BLaER1 (cell line): ENCODE results near the gene GPRC5D.

Experiments used
- H3K27ac ChIP-seq: shearing (Covaris generic); formaldehyde crosslinking; 2 replicates; pipeline ENCODE4 v1.8.1; 2022
- H3K27me3 ChIP-seq: shearing (Covaris generic); formaldehyde crosslinking; 2 replicates; pipeline ENCODE4 v1.8.1; 2022
- H3K36me3 ChIP-seq: shearing (Covaris generic); formaldehyde crosslinking; 2 replicates; pipeline ENCODE4 v1.8.1; 2022
- H3K4me1 ChIP-seq: shearing (Covaris generic); formaldehyde crosslinking; 2 replicates; pipeline ENCODE4 v1.8.1; 2022
- H3K4me2 ChIP-seq: shearing (Covaris generic); formaldehyde crosslinking; 2 replicates; pipeline ENCODE4 v1.8.1; 2022
- H3K4me3 ChIP-seq: shearing (Covaris generic); formaldehyde crosslinking; 2 replicates; pipeline ENCODE4 v1.8.1; 2022
- H3K9ac ChIP-seq: shearing (Covaris generic); formaldehyde crosslinking; 2 replicates; pipeline ENCODE4 v1.8.1; 2022
- H3K9me3 ChIP-seq: shearing (Covaris generic); formaldehyde crosslinking; 2 replicates; pipeline ENCODE4 v1.8.1; 2022
- H4K20me1 ChIP-seq: shearing (Covaris generic); formaldehyde crosslinking; 2 replicates; pipeline ENCODE4 v1.8.1; 2022
- Cebpa-rat ChIP-seq: shearing (Covaris generic); IDR thresholded peaks from 2 replicates; pipeline ENCODE4 v1.8.1; 2022

GPRC5D gene

GRCh38 chr12:12983420-12984035 is 31.6 kb upstream of the GPRC5D start:
- no peaks in the 10 kb centered on the region for H4K20me1 ChIP-seq
- H3K4me2 ChIP-seq: no peak overlapping the region
- peaks cover 24% of the 10 kb centered on the region for H3K36me3 ChIP-seq
- no peak for TF ChIP-seq Cebpa-rat
- H3K9me3 ChIP-seq: no peaks in the 10 kb centered on the region
- H3K9ac ChIP-seq: no peak overlapping the region
- H3K27ac ChIP-seq: no peak overlapping the region
- H3K4me1 ChIP-seq: no peaks in the 10 kb centered on the region
- H3K4me3 ChIP-seq: no peak overlapping the region
- no peaks in the 10 kb centered on the region for H3K27me3 ChIP-seq

GRCh38 chr12:12982331-12982730 is 30.4 kb upstream of the GPRC5D start:
- H3K4me1 ChIP-seq: no peaks in the 10 kb centered on the region

GRCh38 chr12:12979731-12980259 is 27.8 kb upstream of the GPRC5D start:
- H3K36me3 ChIP-seq: peaks cover 14% of the 10 kb centered on the region
- TF ChIP-seq Cebpa-rat: no peak
- H4K20me1 ChIP-seq: no peaks in the 10 kb centered on the region
- H3K27ac ChIP-seq: no peak overlapping the region
- no peak overlapping the region for H3K9ac ChIP-seq
- H3K4me3 ChIP-seq: no peak overlapping the region
- no peaks in the 10 kb centered on the region for H3K4me1 ChIP-seq
- no peaks in the 10 kb centered on the region for H3K27me3 ChIP-seq
- H3K4me2 ChIP-seq: no peak overlapping the region
- H3K9me3 ChIP-seq: no peaks in the 10 kb centered on the region

More at GRCh38 chr12:12982331-12982730, 30.4 kb upstream of the GPRC5D start:
- Histone ChIP-seq H3K9ac (no peak overlapping the region), H3K4me3 (no peak overlapping the region), H3K36me3 (peaks cover 23% of the 10 kb centered on the region), H3K27ac (no peak overlapping the region), H4K20me1 (no peaks in the 10 kb centered on the region), H3K4me2 (no peak overlapping the region), H3K27me3 (no peaks in the 10 kb centered on the region), H3K9me3 (no peaks in the 10 kb centered on the region)
- TF ChIP-seq Cebpa-rat: no peak

DNA sequence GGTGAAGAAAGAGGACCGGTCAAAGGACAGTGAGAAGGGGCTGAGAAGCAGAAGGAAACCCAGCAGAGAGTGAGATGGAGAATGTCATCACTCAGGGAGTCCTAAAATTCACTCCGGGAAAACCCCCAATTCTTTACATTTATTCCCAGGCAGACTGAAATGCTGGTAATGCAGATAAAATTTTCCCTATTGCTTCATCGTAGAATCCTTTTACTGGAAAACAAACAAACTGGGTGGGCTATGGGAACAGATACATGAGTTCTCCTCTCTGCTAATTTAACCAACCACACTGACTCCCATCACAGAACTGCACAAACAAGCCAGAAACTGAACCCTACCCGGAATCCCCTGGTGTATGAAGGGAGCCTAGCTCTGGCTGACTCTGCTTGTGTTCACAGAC is 27.2 kb upstream of the GPRC5D start:
- Histone ChIP-seq H4K20me1 (no peaks in the 10 kb centered on the region), H3K9me3 (peaks cover 1% of the 10 kb centered on the region; the same call in 1 of the 2 replicates), H3K27me3 (no peaks in the 10 kb centered on the region), H3K4me1 (no peaks in the 10 kb centered on the region), H3K4me2 (no peak overlapping the region), H3K27ac (no peak overlapping the region), H3K36me3 (peaks cover 20% of the 10 kb centered on the region), H3K4me3 (no peak overlapping the region), H3K9ac (no peak overlapping the region)
- TF ChIP-seq Cebpa-rat: no peak

- no peaks in the 10 kb centered on the region for H3K4me1 ChIP-seq
- TF ChIP-seq Cebpa-rat: no peak
- no peak overlapping the region for H3K4me3 ChIP-seq
- H4K20me1 ChIP-seq: no peaks in the 10 kb centered on the region
- H3K36me3 ChIP-seq: peaks cover 34% of the 10 kb centered on the region
- H3K9ac ChIP-seq: no peak overlapping the region
- no peak overlapping the region for H3K4me2 ChIP-seq
- H3K9me3 ChIP-seq: peaks cover 19% of the 10 kb centered on the region
- no peaks in the 10 kb centered on the region for H3K27me3 ChIP-seq
- no peak overlapping the region for H3K27ac ChIP-seq
Measured at GRCh38 chr12:12977231-12977630, 25.3 kb upstream of the GPRC5D start.

GRCh38 chr12:12976366-12976765 is 24.4 kb upstream of the GPRC5D start:
- no peaks in the 10 kb centered on the region for H4K20me1 ChIP-seq
- no peak overlapping the region for H3K9ac ChIP-seq
- no peak for TF ChIP-seq Cebpa-rat
- peaks cover 36% of the 10 kb centered on the region for H3K36me3 ChIP-seq
- H3K9me3 ChIP-seq: peaks cover 19% of the 10 kb centered on the region
- H3K27ac ChIP-seq: no peak overlapping the region
- no peaks in the 10 kb centered on the region for H3K4me1 ChIP-seq
- no peak overlapping the region for H3K4me2 ChIP-seq
- no peaks in the 10 kb centered on the region for H3K27me3 ChIP-seq
- no peak overlapping the region for H3K4me3 ChIP-seq

DNA sequence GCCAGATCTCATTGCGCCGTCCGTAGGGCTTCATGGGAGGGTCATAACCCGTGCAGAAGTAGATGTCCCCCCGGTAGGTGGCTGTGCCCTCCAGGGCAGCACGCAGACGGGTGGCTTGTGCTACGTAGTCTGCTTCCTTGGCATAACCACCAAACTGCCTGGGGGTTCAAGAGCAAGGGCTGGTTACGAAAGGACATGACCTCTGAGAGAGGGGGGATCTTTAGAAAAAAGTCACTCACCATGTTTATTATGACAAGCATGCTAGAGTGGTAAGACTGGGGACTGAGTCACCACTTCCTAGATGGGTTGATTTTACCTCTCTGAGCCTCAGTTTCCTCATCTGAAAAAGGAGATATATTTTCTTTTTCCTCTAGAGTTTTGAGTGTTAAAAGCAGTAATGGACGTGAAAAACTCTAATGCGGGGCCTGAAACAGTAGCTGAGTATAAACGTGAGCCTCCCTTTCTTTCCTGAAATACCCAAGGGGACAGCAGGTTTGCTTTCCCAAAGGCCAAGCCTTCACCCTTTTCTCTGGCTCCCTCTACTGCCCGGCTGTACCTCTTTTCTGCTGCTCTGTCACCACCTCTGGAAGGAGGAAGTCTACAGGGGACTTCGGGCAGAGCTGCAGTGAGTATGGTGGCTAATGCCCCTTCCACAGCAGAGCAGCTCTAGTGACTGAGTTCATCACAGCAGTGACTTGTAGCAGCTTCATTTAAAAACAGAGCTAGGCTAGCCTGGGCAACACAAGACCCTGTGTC is 23.5 kb upstream of the GPRC5D start:
- Histone ChIP-seq H3K4me1 (no peaks in the 10 kb centered on the region), H3K36me3 (peaks cover 32% of the 10 kb centered on the region), H4K20me1 (no peaks in the 10 kb centered on the region), H3K9ac (no peak overlapping the region), H3K9me3 (peaks cover 19% of the 10 kb centered on the region), H3K4me3 (no peak overlapping the region), H3K27ac (no peak overlapping the region), H3K4me2 (no peak overlapping the region), H3K27me3 (no peaks in the 10 kb centered on the region)
- TF ChIP-seq Cebpa-rat: no peak

GRCh38 chr12:12974211-12974610 is 22.2 kb upstream of the GPRC5D start:
- Histone ChIP-seq H3K27me3 (no peaks in the 10 kb centered on the region), H3K9me3 (peaks cover 19% of the 10 kb centered on the region), H4K20me1 (no peaks in the 10 kb centered on the region), H3K9ac (no peak overlapping the region), H3K36me3 (peaks cover 28% of the 10 kb centered on the region), H3K4me1 (no peaks in the 10 kb centered on the region), H3K4me3 (no peak overlapping the region), H3K4me2 (no peak overlapping the region), H3K27ac (no peak overlapping the region)
- TF ChIP-seq Cebpa-rat: no peak

GRCh38 chr12:12973019-12973418 is 21.0 kb upstream of the GPRC5D start:
- H3K27ac ChIP-seq: no peak overlapping the region
- no peak for TF ChIP-seq Cebpa-rat
- H3K4me1 ChIP-seq: no peaks in the 10 kb centered on the region
- H3K9ac ChIP-seq: no peak overlapping the region
- H3K36me3 ChIP-seq: peaks cover 28% of the 10 kb centered on the region
- no peak overlapping the region for H3K4me3 ChIP-seq
- H3K27me3 ChIP-seq: no peaks in the 10 kb centered on the region
- H3K4me2 ChIP-seq: no peak overlapping the region
- no peaks in the 10 kb centered on the region for H4K20me1 ChIP-seq
- H3K9me3 ChIP-seq: peaks cover 19% of the 10 kb centered on the region

GRCh38 chr12:12965836-12966235 is 13.9 kb upstream of the GPRC5D start:
- no peaks in the 10 kb centered on the region for H3K36me3 ChIP-seq
- no peak overlapping the region for H3K4me2 ChIP-seq
- H3K4me1 ChIP-seq: no peaks in the 10 kb centered on the region
- H3K9me3 ChIP-seq: no peaks in the 10 kb centered on the region
- no peak overlapping the region for H3K4me3 ChIP-seq
- no peaks in the 10 kb centered on the region for H3K27me3 ChIP-seq
- H3K9ac ChIP-seq: no peak overlapping the region
- no peak for TF ChIP-seq Cebpa-rat
- H3K27ac ChIP-seq: no peak overlapping the region
- H4K20me1 ChIP-seq: no peaks in the 10 kb centered on the region
